HEK293 (cell line): Measurements from ENCODE around the gene ZBTB5.
"Not testable (repeated sequence)": the region's sequence is repeated elsewhere in the genome, so short reads cannot be mapped to it uniquely, and the experiment has no call there.

Experiments used
- CTCF ChIA-PET: fragments of 350-600 bp; formaldehyde crosslinking; extraction: SDS; loops from one replicate; lab custom pipeline; 2021; ENCODE audit warnings: antibody characterized with exemption; lab: Yijun Ruan, JAX
- POLR2A ChIA-PET: fragments of 300-600 bp; formaldehyde crosslinking; extraction: SDS; loops from one replicate; lab custom pipeline; 2020; ENCODE audit warnings: antibody characterized with exemption, inconsistent platforms; lab: Yijun Ruan, JAX
- H3K27ac ChIP-seq: fragments of 200-500 bp; sonication (Bioruptor generic); 2 replicates; pipeline ENCODE4 v1.5.1; 2014; ENCODE audit warnings: low read depth, low read length, control low read depth, inconsistent platforms; ENCODE audit errors: extremely low read depth
- H3K36me3 ChIP-seq, 2 experiments: fragments of 200-500 bp in 1 of 2; sonication (Bioruptor generic) in 1 of 2; 1 replicate in 1 of 2; 2 replicates in 1 of 2; pipeline ENCODE4 v1.5.1; 2014 to 2017; ENCODE audit warnings: inconsistent platforms in 2 of 2, low read length in 2 of 2; ENCODE audit not compliant: control insufficient read depth in 2 of 2, insufficient read depth in 1 of 2
- H3K4me1 ChIP-seq: fragments of 200-500 bp; sonication (Bioruptor generic); 2 replicates; pipeline ENCODE4 v1.5.1; 2014; ENCODE audit warnings: mild to moderate bottlenecking, low read length, inconsistent platforms; ENCODE audit not compliant: control insufficient read depth, insufficient read depth
- H3K4me3 ChIP-seq: 2 replicates; pipeline ENCODE4 v1.5.1; 2011; ENCODE audit warnings: low read depth, mild to moderate bottlenecking, control low read depth, low read length, moderate library complexity
- H3K9me3 ChIP-seq: fragments of 200-500 bp; sonication (Bioruptor generic); 2 replicates; pipeline ENCODE4 v1.5.1; 2014; ENCODE audit warnings: low read depth, low read length, inconsistent platforms; ENCODE audit not compliant: control insufficient read depth, insufficient read depth
- AEBP2 ChIP-seq: fragments of 450-650 bp; formaldehyde crosslinking; IDR thresholded peaks from 2 replicates; pipeline ENCODE4 v1.5.1; 2016; ENCODE audit warnings: missing biosample characterization, missing genetic modification characterization, borderline replicate concordance
- CTCF ChIP-seq: fragments of 450-650 bp; formaldehyde crosslinking; IDR thresholded peaks from 2 replicates; pipeline ENCODE4 v1.5.1; 2016; ENCODE audit warnings: missing biosample characterization, missing genetic modification characterization
- HIC1 ChIP-seq: fragments of 450-650 bp; formaldehyde crosslinking; IDR thresholded peaks from 2 replicates; pipeline ENCODE4 v1.5.1; 2016; ENCODE audit warnings: missing biosample characterization, missing genetic modification characterization
- KLF8 ChIP-seq: fragments of 450-650 bp; formaldehyde crosslinking; IDR thresholded peaks from 2 replicates; pipeline ENCODE4 v1.5.1; 2016; ENCODE audit warnings: missing biosample characterization, missing genetic modification characterization
- MYNN ChIP-seq: fragments of 450-650 bp; formaldehyde crosslinking; IDR thresholded peaks from 2 replicates; pipeline ENCODE4 v1.5.1; 2016; ENCODE audit warnings: missing biosample characterization, missing genetic modification characterization, borderline replicate concordance
- MZF1 ChIP-seq: fragments of 450-650 bp; formaldehyde crosslinking; IDR thresholded peaks from 2 replicates; pipeline ENCODE4 v1.5.1; 2017; ENCODE audit warnings: missing biosample characterization, missing genetic modification characterization, borderline replicate concordance
- PATZ1 ChIP-seq: fragments of 450-650 bp; formaldehyde crosslinking; IDR thresholded peaks from 2 replicates; pipeline ENCODE4 v1.5.1; 2016; ENCODE audit warnings: missing biosample characterization, missing genetic modification characterization
- PBX3 ChIP-seq: sonication (generic); formaldehyde crosslinking; IDR thresholded peaks from 2 replicates; pipeline ENCODE4 v1.8.1; 2022; ENCODE audit warnings: mild to moderate bottlenecking, moderate library complexity, missing genetic modification reagents
- ZBTB48 ChIP-seq: fragments of 450-650 bp; formaldehyde crosslinking; IDR thresholded peaks from 2 replicates; pipeline ENCODE4 v1.5.1; 2016; ENCODE audit warnings: missing biosample characterization, missing genetic modification characterization
- ZBTB7A ChIP-seq: fragments of 450-650 bp; formaldehyde crosslinking; IDR thresholded peaks from 2 replicates; pipeline ENCODE4 v1.5.1; 2016; ENCODE audit warnings: low read depth, missing biosample characterization, missing genetic modification characterization
- ZNF10 ChIP-seq: fragments of 450-650 bp; formaldehyde crosslinking; IDR thresholded peaks from 2 replicates; pipeline ENCODE4 v1.5.1; 2017; ENCODE audit warnings: missing biosample characterization, missing genetic modification characterization
- ZNF133 ChIP-seq: fragments of 450-650 bp; formaldehyde crosslinking; IDR thresholded peaks from 2 replicates; pipeline ENCODE4 v1.5.1; 2016; ENCODE audit warnings: missing biosample characterization, missing genetic modification characterization
- ZNF16 ChIP-seq: fragments of 450-650 bp; formaldehyde crosslinking; IDR thresholded peaks from 2 replicates; pipeline ENCODE4 v1.5.1; 2016; ENCODE audit warnings: low read depth, missing biosample characterization, missing genetic modification characterization
- ZNF211 ChIP-seq: fragments of 450-650 bp; formaldehyde crosslinking; IDR thresholded peaks from 2 replicates; pipeline ENCODE4 v1.5.1; 2016; ENCODE audit warnings: low read depth, missing biosample characterization, missing genetic modification characterization
- ZNF350 ChIP-seq: fragments of 450-650 bp; formaldehyde crosslinking; IDR thresholded peaks from 2 replicates; pipeline ENCODE4 v1.5.0; 2017; ENCODE audit warnings: missing biosample characterization, mild to moderate bottlenecking, missing genetic modification characterization
- ZNF416 ChIP-seq: fragments of 450-650 bp; formaldehyde crosslinking; IDR thresholded peaks from 2 replicates; pipeline ENCODE4 v1.5.1; 2016; ENCODE audit warnings: missing biosample characterization, missing genetic modification characterization
- ZNF501 ChIP-seq: fragments of 450-650 bp; formaldehyde crosslinking; IDR thresholded peaks from 2 replicates; pipeline ENCODE4 v1.5.1; 2016; ENCODE audit warnings: missing biosample characterization, missing genetic modification characterization
- ZNF548 ChIP-seq: fragments of 450-650 bp; formaldehyde crosslinking; IDR thresholded peaks from 2 replicates; pipeline ENCODE4 v1.5.1; 2016; ENCODE audit warnings: missing biosample characterization, missing genetic modification characterization
- ZNF664 ChIP-seq: fragments of 450-650 bp; formaldehyde crosslinking; IDR thresholded peaks from 2 replicates; pipeline ENCODE4 v1.5.1; 2016; ENCODE audit warnings: missing biosample characterization, missing genetic modification characterization
- ZNF701 ChIP-seq: fragments of 450-650 bp; formaldehyde crosslinking; IDR thresholded peaks from 2 replicates; pipeline ENCODE4 v1.5.1; 2016; ENCODE audit warnings: missing biosample characterization, missing genetic modification characterization
- ZNF704 ChIP-seq: fragments of 450-650 bp; formaldehyde crosslinking; IDR thresholded peaks from 2 replicates; pipeline ENCODE4 v1.5.1; 2016; ENCODE audit warnings: missing biosample characterization, missing genetic modification characterization
- ZNF785 ChIP-seq: fragments of 450-650 bp; formaldehyde crosslinking; IDR thresholded peaks from 2 replicates; pipeline ENCODE4 v1.5.1; 2016; ENCODE audit warnings: missing biosample characterization, missing genetic modification characterization

The ZBTB5 gene

GRCh38 chr9:37468620-37469019 is 3.4 kb upstream of the ZBTB5 start:
- CTCF ChIA-PET = no interaction called here
- no peak for TF ChIP-seq ZNF211
- no peak for TF ChIP-seq ZNF704
- TF ChIP-seq ZBTB48 = no peak
- no peak for TF ChIP-seq KLF8
- no peak for TF ChIP-seq ZNF785 (tag by site-specific recombination)
- TF ChIP-seq ZNF548 = no peak
- no peak for TF ChIP-seq ZNF133 (tag by site-specific recombination)
- TF ChIP-seq CTCF = no peak
- no peak for TF ChIP-seq ZNF416
- no peak for TF ChIP-seq ZNF16 (tag by site-specific recombination)
- TF ChIP-seq ZNF664 (tag by site-specific recombination) = no peak
- TF ChIP-seq PATZ1 (tag by site-specific recombination) = no peak
- no peak for TF ChIP-seq ZBTB7A
- no peak for TF ChIP-seq ZNF350 (tag by site-specific recombination)
- TF ChIP-seq, all 188 proteins: peak for 0
- Histone ChIP-seq H3K4me3 (no peak overlapping the region), H3K9me3 (no peaks in the 10 kb centered on the region), H3K4me1 (no peaks in the 10 kb centered on the region), H3K36me3 (no peaks in the 10 kb centered on the region), H3K27ac (no peak overlapping the region)
- POLR2A ChIA-PET = no interaction called here

- H3K27ac ChIP-seq, H3K36me3 ChIP-seq, H3K4me1 ChIP-seq, POLR2A ChIA-PET, H3K4me3 ChIP-seq, CTCF ChIA-PET, H3K9me3 ChIP-seq: not testable (repeated sequence)
Observed at GRCh38 chr9:37467530-37467929, 2.3 kb upstream of the ZBTB5 start.

GRCh38 chr9:37466037-37466709 is 923 bp upstream of the ZBTB5 start:
- Histone ChIP-seq H3K4me1 (no peaks in the 10 kb centered on the region), H3K4me3 (peak overlapping the region; percentile 95), H3K36me3 (peaks cover 0 to 3% of the 10 kb centered on the region in 2 experiments; a peak in 1 of 3 replicates), H3K9me3 (no peaks in the 10 kb centered on the region), H3K27ac (peak overlapping the region; percentile 69)
- POLR2A ChIA-PET = interaction anchor here (0.6 to 3.0 kb wide), 22 partner anchors 10 to 927 kb away, joined by 3 to 39 read pairs (median 6); partner anchors contain the start of genes ALDH1B1, EXOSC3, FBXO10 and GRHPR
- CTCF ChIA-PET = interaction anchor here (0.6 to 1.0 kb wide), 4 partner anchors 51 to 601 kb away, joined by 3 to 4 read pairs (median 4); no protein-coding TSS in a partner anchor
- TF ChIP-seq ZNF701 = no peak
- TF ChIP-seq AEBP2 (tag by site-specific recombination) = no peak
- no peak for TF ChIP-seq MYNN
- TF ChIP-seq ZNF501 (tag by site-specific recombination) = no peak
- peak; percentile 83; the same call in 1 of the 2 replicates for TF ChIP-seq HIC1 (tag by site-specific recombination)
- TF ChIP-seq PBX3 (CRISPR knock-in tag) = no peak
- peak; percentile 27; the same call in 1 of the 2 replicates for TF ChIP-seq ZNF10 (tag by site-specific recombination)
- no peak for TF ChIP-seq MZF1
- no peak for TF ChIP-seq ZNF16 (tag by site-specific recombination)
